H1 (cell line): ENCODE measurements around the gene ZNF581. TPM values are rescaled to one million over a fixed set of nuclear protein-coding genes. Genes with fewer than 3 reads are reported as not detected.

Experiments used
- CBX8 ChIP-seq: fragments of 300-800, 300-1000 bp; sonication (generic); IDR thresholded peaks from 2 replicates; pipeline ENCODE4 v1.7.1; 2016; ENCODE audit warnings: low read depth, low read length, borderline replicate concordance
- KDM4A ChIP-seq: IDR thresholded peaks from one replicate; pipeline ENCODE4 v1.7.1; 2012; ENCODE audit warnings: low read depth, mild to moderate bottlenecking, moderate library complexity, low read length, inconsistent platforms; ENCODE audit not compliant: severe bottlenecking
- PHF8 ChIP-seq: fragments of 200-600 bp; sonication (generic); conservative IDR thresholded peaks from 2 replicates; pipeline ENCODE4 v1.7.1; 2012; ENCODE audit warnings: low read depth, mild to moderate bottlenecking, inconsistent platforms, low read length, moderate library complexity
- SAP30 ChIP-seq: fragments of 300-600 bp; sonication (generic); IDR thresholded peaks from 2 replicates; pipeline ENCODE4 v1.7.1; 2012; ENCODE audit warnings: low read length, moderate library complexity, mild to moderate bottlenecking, inconsistent platforms; ENCODE audit not compliant: insufficient read depth, insufficient replicate concordance
- YY1 ChIP-seq: IDR thresholded peaks from 2 replicates; pipeline ENCODE4 v1.6.1; 2011; ENCODE audit warnings: low read depth, mild to moderate bottlenecking, low read length
- ZNF274 ChIP-seq: IDR thresholded peaks from 2 replicates; pipeline ENCODE4 v1.7.0; 2012; ENCODE audit warnings: low read length, borderline replicate concordance; ENCODE audit errors: extremely low read depth
- polyA plus RNA-seq, 7 experiments: library from polyadenylated mRNA; depleted of rRNA in 3 of 7; stranded (reverse) in 5 of 7; unstranded in 2 of 7; fragments of >200 nt in 5 of 7; fragments of 200-250 nt in 2 of 7; gene quantifications; 1 replicate in 5 of 7; 2 replicates in 1 of 7; 4 replicates in 1 of 7; pipeline versions ENCODE4 v1.2.1 to v1.2.3, GENCODE V29; 2011 to 2013; ENCODE audit warnings: missing spikeins in 2 of 7, mixed read lengths in 2 of 7
- total RNA-seq: library from RNA; stranded (reverse); fragmentation: NEBNext Ultra II Directional; extraction: Animal tissue kit (Norgen Biotek cat#: 25700); gene quantifications from 2 replicates; pipeline ENCODE4 v1.2.1, GENCODE V29; 2021

The ZNF581 gene
- total and polyA plus RNA-seq, 2 of the 8 experiments (the other 6 are each of a cell fraction or from before 2014, with no cell fraction given), result 73.0 to 76.1 TPM

DNA sequence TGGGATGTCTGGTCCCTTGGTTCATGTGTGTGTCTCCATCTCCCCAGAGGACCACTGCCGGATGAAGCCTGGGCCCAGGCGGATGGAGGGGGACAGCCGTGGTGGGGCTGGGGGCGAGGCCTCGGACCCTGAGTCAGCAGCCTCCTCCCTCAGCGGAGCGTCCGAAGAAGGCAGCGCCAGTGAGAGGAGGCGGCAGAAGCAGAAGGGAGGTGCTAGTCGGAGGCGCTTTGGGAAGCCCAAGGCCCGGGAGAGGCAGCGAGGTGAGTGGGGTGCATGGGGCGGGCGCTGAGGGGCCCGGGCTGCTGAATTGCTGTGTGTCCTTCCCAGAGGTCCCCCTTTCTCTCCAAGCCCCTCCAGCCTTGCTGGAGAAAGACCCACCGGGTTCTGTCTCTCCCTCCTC is 7.8 kb downstream of the ZNF581 start (continued):
- TF ChIP-seq KDM4A (no peak), PHF8 (no peak), YY1 (no peak), CBX8 (no peak), SAP30 (no peak), ZNF274 (no peak)
